Measurements from ENCODE around the gene TAGLN3.

The TAGLN3 gene

GRCh38 chr3:111999484-112000324, 982 bp downstream of the TAGLN3 start:
- no peak overlapping the region for H3K9ac ChIP-seq
- H3K4me1 ChIP-seq = peaks cover 14% of the 10 kb centered on the region
- H3K36me3 ChIP-seq = no peaks in the 10 kb centered on the region
- peaks cover 48% of the 10 kb centered on the region for H3K27me3 ChIP-seq
- H3K4me3 ChIP-seq = 0 out of 2 replicates have a peak overlapping the region, but pooled peaks have one; percentile 6
- no peak overlapping the region for H3K27ac ChIP-seq
- H3K9me3 ChIP-seq = no peaks in the 10 kb centered on the region
- peaks cover 10% of the 10 kb centered on the region; the same call in 1 of the 2 replicates for H4K20me1 ChIP-seq
- no peak for TF ChIP-seq Cebpa-rat (IDR thresholded peaks at IDR 0.05)
- H3K4me2 ChIP-seq = peak overlapping the region; percentile 31

- Histone ChIP-seq H3K4me3 (no peak overlapping the region), H3K36me3 (no peaks in the 10 kb centered on the region), H4K20me1 (peaks cover 10% of the 10 kb centered on the region; the same call in 1 of the 2 replicates), H3K27ac (no peak overlapping the region), H3K4me1 (peaks cover 14% of the 10 kb centered on the region), H3K27me3 (peaks cover 48% of the 10 kb centered on the region), H3K4me2 (no peak overlapping the region), H3K9me3 (no peaks in the 10 kb centered on the region), H3K9ac (no peak overlapping the region)
- no peak for TF ChIP-seq Cebpa-rat (IDR thresholded peaks at IDR 0.05)
Measured at GRCh38 chr3:112000367-112000771, 1.6 kb downstream of the TAGLN3 start.

GRCh38 chr3:112000966-112001365, 2.2 kb downstream of the TAGLN3 start:
- peaks cover 48% of the 10 kb centered on the region for H3K27me3 ChIP-seq
- no peak overlapping the region for H3K9ac ChIP-seq
- no peaks in the 10 kb centered on the region for H3K9me3 ChIP-seq
- H3K4me3 ChIP-seq = no peak overlapping the region
- no peak for TF ChIP-seq Cebpa-rat (IDR thresholded peaks at IDR 0.05)
- no peak overlapping the region for H3K27ac ChIP-seq
- no peak overlapping the region for H3K4me2 ChIP-seq
- no peaks in the 10 kb centered on the region for H3K36me3 ChIP-seq
- peaks cover 10% of the 10 kb centered on the region; the same call in 1 of the 2 replicates for H4K20me1 ChIP-seq
- H3K4me1 ChIP-seq = peaks cover 14% of the 10 kb centered on the region

- TF ChIP-seq Cebpa-rat (IDR thresholded peaks at IDR 0.05) = no peak
- Histone ChIP-seq H3K4me2 (no peak overlapping the region), H4K20me1 (peaks cover 10% of the 10 kb centered on the region; the same call in 1 of the 2 replicates), H3K27me3 (peaks cover 48% of the 10 kb centered on the region), H3K4me1 (peaks cover 14% of the 10 kb centered on the region), H3K9ac (no peak overlapping the region), H3K27ac (no peak overlapping the region), H3K36me3 (no peaks in the 10 kb centered on the region), H3K4me3 (no peak overlapping the region), H3K9me3 (no peaks in the 10 kb centered on the region)
Measured at GRCh38 chr3:112001526-112001925, 2.8 kb downstream of the TAGLN3 start.

- Histone ChIP-seq H3K4me2 (no peak overlapping the region), H4K20me1 (peaks cover 10% of the 10 kb centered on the region; the same call in 1 of the 2 replicates), H3K9me3 (no peaks in the 10 kb centered on the region), H3K36me3 (no peaks in the 10 kb centered on the region), H3K27me3 (peaks cover 43% of the 10 kb centered on the region), H3K27ac (no peak overlapping the region), H3K9ac (no peak overlapping the region), H3K4me1 (peaks cover 14% of the 10 kb centered on the region), H3K4me3 (no peak overlapping the region)
- no peak for TF ChIP-seq Cebpa-rat (IDR thresholded peaks at IDR 0.05)
Measured at GRCh38 chr3:112002096-112002971, 3.6 kb downstream of the TAGLN3 start.

- no peak overlapping the region for H3K9ac ChIP-seq
- no peak for TF ChIP-seq Cebpa-rat (IDR thresholded peaks at IDR 0.05)
Measured at GRCh38 chr3:112003321-112004080, 4.8 kb downstream of the TAGLN3 start.

GRCh38 chr3:112004187-112004586, 5.5 kb downstream of the TAGLN3 start:
- H3K9me3 ChIP-seq = no peaks in the 10 kb centered on the region
- peaks cover 25% of the 10 kb centered on the region for H3K27me3 ChIP-seq
- peaks cover 8% of the 10 kb centered on the region for H3K4me1 ChIP-seq
- H3K9ac ChIP-seq = no peak overlapping the region
- peaks cover 5% of the 10 kb centered on the region; the same call in 1 of the 2 replicates for H4K20me1 ChIP-seq
- no peak overlapping the region for H3K27ac ChIP-seq
- no peaks in the 10 kb centered on the region for H3K36me3 ChIP-seq
- H3K4me2 ChIP-seq = no peak overlapping the region
- no peak for TF ChIP-seq Cebpa-rat (IDR thresholded peaks at IDR 0.05)
- H3K4me3 ChIP-seq = no peak overlapping the region

More at GRCh38 chr3:112003321-112004080, 4.8 kb downstream of the TAGLN3 start:
- Histone ChIP-seq H3K27ac (no peak overlapping the region), H3K4me3 (no peak overlapping the region), H3K36me3 (no peaks in the 10 kb centered on the region), H4K20me1 (peaks cover 10% of the 10 kb centered on the region; the same call in 1 of the 2 replicates), H3K9me3 (no peaks in the 10 kb centered on the region), H3K27me3 (peaks cover 32% of the 10 kb centered on the region), H3K4me2 (no peak overlapping the region), H3K4me1 (peaks cover 14% of the 10 kb centered on the region)

GRCh38 chr3:112004669-112005068, 5.9 kb downstream of the TAGLN3 start:
- Histone ChIP-seq H3K27me3 (peaks cover 20% of the 10 kb centered on the region), H3K27ac (no peak overlapping the region), H3K4me1 (peaks cover 3% of the 10 kb centered on the region), H3K36me3 (no peaks in the 10 kb centered on the region), H3K9ac (no peak overlapping the region), H3K9me3 (no peaks in the 10 kb centered on the region), H3K4me3 (no peak overlapping the region), H4K20me1 (peaks cover under 1% of the 10 kb centered on the region; the same call in 1 of the 2 replicates), H3K4me2 (no peak overlapping the region)
- TF ChIP-seq Cebpa-rat (IDR thresholded peaks at IDR 0.05) = no peak

- Histone ChIP-seq H3K27me3 (peaks cover 15% of the 10 kb centered on the region), H3K9me3 (no peaks in the 10 kb centered on the region), H3K27ac (no peak overlapping the region), H3K4me1 (peaks cover 3% of the 10 kb centered on the region), H3K9ac (no peak overlapping the region), H3K4me3 (no peak overlapping the region), H4K20me1 (no peaks in the 10 kb centered on the region), H3K36me3 (no peaks in the 10 kb centered on the region), H3K4me2 (no peak overlapping the region)
- no peak for TF ChIP-seq Cebpa-rat (IDR thresholded peaks at IDR 0.05)
Measured at GRCh38 chr3:112005091-112005672, 6.5 kb downstream of the TAGLN3 start.
